GM19372 (cell line): ENCODE measurements around the gene ZMYND11.
"Not testable (repeated sequence)": the region's sequence is repeated elsewhere in the genome, so short reads cannot be mapped to it uniquely, and the experiment has no call there.

Source experiments
- ATAC-seq: cut with Tn5 transposase; IDR thresholded peaks from one replicate; pipeline ENCODE4 v1.9.1; 2021; ENCODE audit warnings: mild to moderate bottlenecking, low read depth, moderate library complexity; ENCODE audit not compliant: unreplicated experiment

Gene ZMYND11

DNA sequence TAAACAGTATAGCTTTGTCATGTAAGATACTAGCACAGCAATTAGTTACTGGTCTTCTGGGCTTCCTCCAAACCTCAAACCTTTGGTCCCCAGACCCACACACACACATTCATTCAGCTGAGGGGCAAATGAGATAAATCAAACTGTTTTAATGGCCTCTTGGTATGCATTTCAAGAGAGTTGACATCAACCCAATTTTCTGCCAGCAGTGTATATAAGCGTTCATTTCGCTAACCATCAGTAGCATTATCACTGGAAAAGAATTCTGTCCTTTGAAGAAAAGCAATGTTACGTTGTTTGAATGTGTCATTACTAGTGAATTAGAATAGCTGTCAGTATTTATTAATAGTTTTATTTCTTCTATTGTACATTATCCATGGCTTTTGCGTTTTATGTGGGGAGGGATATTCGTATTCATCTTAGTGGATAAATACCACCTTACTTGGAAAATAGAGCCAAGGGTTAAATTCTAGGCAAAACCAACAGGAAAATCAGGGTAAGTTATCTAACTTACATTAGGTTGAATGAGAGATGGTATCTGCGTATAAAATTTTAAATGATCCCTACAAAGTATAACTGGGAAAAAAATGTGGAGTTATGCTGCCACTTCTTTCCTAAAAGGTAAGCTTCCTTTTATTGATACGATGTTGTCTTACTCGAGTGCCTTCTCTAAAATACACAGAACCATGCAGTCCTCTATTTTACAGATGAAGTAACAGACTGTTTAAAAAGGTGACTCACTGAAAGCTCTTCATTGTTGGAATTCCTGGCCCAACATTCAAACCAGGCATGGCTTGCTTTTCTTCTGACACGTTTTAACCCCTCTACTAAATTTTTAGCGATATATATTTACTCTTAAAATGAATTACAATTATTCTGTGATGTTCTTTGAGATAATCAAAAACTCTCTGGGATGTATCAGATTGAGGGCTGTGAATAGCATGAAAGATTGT, 2.0 kb upstream of the ZMYND11 start:
- ATAC-seq: no peak

DNA sequence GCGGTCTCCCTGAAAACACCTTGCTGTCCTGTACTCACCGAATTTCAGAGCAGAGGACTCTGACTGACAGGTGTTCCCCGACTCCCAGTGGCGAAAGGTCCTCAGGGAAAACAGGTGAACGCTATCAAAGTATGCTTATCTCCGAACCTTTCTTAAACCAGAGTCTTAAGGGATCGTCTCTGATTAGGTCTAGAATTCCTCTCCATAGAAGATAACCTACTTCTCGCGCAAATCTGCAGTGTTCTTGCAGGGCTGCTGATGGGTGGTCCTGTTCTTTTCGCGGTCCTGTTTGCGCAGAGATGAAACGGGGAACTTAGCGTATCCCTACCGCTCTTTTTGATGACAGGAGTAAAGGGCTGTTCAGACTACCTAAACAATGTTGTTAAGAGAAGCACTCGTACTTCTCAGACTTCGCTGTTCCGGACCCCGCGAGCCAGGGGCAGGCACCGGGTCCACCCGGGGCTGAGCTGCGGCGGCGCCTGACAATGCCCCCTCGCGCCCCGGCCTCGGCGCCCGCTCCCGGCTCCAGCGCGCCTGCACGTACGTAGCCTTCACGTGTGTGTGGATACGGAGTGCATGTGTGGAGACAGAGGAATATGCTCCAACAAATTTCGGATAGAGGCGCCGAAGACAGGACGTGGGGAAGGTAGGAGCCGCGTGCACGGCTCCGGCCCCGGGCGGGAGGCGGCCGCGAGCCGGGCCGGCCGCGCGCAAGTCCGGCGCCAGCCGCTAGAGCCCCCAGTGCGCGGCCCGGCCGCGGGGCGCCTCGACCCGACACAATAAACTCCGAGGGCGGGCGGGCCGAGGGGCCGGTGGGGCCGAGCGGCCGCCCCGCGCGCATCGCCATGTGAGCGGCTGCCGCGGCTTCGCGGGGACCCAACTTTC, 766 bp upstream of the ZMYND11 start:
- peak; percentile 42 for ATAC-seq

DNA sequence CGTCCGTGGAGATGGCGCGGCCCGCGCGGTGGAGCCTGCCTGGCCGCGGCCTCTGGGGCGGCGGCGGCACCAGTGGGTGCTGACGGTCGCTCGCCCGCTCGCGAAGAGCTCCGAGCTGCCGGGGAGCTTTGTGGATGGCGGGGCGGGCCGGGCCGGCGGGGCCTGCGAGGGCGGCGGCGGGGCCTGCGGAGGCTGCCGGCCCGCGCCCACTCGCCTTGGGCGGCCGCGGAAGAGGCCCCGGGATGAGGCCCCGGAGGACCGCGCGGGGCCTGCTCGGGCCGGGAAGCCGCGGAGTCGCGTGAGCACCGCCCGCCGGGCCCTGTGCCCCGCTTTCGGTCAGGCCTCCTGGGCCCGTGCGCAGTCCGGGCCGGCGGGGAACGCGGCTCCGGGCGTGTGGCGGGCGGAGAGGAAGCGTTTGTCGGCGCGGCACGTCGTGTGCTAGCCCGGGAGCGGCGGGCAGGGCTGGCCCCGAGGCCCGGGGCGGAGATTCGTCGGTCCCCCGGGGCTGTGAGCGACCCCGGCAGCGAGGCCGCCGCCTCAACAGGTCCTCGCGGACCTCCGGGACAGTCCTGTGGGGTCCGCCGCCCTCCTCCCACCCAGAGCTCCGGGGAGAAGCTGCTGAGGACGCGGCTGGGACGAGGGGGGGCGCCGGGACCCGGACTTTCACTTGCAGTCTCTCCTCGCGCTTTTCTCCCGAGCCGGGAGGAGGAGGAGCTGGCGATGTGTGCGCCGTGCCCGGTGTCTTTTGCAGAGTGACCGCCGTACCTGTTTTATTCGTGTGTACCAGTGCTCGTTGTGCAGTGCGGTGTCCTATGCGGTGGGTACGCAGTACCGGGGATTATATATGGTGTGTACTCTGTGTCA, 578 bp downstream of the ZMYND11 start:
- ATAC-seq: peak; percentile 29

DNA sequence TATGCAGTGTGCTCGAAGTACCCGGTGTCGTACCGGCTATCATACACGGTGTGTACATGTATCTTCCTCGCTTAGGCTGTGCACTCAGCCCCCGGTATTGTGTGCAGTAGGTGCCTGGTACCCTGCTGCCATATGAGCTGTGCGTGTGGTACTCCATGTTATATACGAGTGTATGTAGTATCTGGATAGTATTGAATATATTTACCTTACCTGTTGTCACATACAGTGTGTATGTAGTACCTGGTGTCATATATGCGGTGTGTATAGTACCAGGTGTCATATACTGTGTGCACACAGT, 1.2 kb downstream of the ZMYND11 start:
- ATAC-seq: no peak

DNA sequence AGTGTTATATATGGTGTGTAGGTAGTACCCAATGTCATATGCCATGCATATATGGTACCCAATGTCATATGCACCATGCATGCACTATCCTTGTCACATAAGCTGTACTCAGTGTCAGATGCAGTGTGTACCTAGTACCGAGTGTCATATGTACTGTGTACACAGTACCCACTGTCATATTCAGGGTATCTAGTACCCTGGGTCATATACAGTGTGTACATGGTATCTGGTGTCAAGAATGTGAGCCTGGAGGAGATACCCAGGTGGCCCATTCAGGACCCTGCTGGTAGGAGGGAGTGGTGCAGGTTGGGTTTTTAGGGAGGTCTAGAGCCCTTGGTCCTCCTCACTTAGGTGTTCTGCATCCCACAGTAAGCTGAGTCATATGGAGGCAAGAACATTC, 1.8 kb downstream of the ZMYND11 start:
- no peak for ATAC-seq

DNA sequence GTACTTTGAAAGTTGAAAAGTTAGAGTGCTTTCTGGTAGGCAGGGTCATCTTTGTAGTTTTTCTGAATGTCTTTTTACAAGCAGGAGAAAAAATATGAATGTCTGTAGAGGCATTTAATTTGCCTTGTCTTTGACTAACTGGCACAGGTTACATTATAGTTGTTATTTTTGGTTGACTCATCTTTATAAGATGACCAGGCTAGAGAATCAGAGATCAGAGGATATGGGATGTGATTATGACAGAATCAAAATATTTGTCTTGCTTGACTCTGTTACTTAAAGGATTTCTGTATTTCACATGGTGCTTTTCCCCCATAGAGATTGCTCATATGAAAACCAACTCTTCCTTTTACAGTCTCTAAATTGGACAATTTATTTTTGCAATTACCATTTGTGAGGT, 2.4 kb downstream of the ZMYND11 start:
- no peak for ATAC-seq

DNA sequence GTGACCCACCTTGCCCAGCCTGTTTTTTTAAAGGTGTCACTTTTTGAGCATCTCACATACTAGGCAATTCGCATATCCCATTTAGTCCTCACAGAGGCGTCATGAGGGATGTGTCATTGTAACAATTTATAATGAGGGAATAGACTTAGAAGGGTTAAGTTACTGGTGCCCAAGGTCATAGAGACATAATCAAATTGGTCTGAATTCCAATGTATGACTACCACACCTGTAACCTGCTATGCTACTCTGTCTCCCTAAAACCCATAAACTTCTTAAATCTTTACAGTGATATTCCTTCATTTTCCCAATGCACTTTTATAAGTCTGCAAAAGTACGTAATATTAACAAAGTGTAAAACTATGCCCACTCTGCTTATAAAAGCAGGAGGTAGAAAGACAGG, 7.1 kb downstream of the ZMYND11 start:
- no peak for ATAC-seq

DNA sequence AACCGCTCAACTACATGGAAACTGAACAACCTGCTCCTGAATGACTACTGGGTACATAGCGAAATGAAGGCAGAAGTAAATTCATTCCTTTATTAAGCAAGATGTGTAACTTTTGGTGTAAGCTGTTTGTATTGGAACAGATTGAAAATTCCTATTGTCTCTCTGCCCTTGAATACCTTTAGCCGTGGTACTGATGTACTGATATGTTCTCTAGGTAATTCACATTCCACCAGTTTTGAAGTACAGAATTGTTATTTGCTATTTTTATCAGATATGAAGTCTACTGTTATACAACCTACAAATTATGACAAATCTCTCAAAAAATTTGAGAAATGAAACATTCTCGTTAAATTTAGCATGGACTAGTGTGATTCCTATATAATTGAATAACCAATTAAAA, 17.7 kb downstream of the ZMYND11 start:
- ATAC-seq: no peak

DNA sequence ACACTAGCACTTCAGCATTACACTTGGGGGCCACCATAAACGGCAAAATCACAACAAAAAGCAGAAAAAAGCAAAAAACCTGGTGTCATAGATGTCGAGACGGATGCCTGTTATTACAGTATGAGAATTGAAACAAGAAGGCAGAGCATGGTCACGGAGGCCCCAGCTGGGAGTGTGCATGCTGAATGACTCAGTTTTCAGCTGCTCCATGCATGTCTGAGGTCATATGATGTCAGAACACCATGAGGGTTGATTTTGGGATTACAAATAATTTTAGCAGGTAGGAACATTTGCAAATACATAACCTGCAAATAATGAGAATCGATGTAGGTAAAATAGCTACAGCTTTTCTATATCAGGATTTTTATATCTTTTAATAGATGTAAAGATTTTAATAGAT, 19.1 kb downstream of the ZMYND11 start:
- no peak for ATAC-seq

DNA sequence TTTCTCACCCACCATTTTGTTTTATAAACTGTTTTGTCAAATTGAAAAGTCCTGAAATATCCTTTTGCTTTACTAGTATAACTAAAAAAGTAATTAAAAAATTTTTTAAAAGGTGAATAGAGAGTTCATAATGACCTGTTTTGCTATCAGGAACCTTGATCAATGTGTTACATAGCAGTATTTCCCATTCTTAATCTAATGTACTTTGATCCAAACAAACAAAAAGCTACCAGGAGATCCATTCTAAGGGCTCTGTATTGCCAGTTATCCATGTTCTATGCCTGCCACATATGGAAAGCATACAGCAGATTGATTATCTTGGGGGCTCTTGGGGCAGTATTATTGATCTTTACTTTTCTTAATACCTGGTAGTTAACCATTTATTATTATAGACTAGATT, 32.1 kb downstream of the ZMYND11 start:
- ATAC-seq: no peak

DNA sequence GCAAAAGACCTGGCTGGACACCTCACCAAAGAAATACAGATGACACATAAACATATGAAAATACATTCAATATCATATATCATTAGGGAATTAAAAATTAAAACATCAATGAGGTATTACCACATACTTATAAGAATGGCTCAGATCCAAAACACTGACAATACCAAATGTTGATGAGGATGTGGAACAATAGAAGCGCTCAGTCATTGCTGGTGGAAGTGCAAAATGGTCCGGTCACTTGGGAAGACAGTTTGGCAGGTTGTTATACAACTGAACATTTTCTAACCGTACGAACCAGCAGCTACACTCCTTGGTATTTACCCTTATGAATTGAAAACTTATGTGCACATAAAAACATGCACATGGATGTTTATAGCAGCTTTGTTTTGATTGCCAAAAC, 38.5 kb downstream of the ZMYND11 start:
- no peak for ATAC-seq

DNA sequence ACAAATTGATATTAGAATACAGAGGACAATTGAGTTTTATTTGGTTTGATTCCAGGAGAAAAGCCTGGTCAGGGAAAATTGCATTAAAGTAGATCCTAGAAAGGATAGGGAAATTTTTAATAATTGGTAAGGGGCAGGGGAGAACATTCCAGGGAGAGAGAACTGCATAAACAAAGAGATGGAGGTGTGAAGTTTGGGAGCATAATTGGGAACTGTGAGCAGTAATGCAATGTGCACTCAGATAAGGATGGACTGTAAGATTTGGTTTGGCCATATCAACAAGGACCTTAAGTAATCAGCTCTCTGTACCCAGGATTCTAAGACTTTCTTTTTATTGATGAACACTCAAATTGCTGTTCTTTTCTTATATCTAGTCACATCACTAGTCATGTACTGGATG, 41.4 kb downstream of the ZMYND11 start:
- no peak for ATAC-seq

DNA sequence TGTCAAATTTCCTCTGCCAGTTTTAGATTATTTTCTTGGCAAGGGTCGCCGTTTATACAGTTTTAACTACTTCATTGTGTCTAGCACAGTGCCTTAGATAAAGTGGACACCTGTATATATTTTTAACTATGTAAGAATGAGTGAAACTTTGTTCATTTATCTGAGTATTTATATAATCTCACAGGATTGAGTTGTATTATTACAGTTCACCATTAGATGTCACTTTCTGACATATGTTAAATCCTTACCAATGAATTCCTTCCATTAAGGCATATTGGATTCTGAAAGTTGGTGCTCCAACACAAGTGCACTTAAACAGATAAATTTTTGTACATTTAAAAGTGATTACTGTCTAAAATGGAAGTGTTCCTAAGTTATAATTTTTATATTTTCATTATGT, 43.0 kb downstream of the ZMYND11 start:
- no peak for ATAC-seq

DNA sequence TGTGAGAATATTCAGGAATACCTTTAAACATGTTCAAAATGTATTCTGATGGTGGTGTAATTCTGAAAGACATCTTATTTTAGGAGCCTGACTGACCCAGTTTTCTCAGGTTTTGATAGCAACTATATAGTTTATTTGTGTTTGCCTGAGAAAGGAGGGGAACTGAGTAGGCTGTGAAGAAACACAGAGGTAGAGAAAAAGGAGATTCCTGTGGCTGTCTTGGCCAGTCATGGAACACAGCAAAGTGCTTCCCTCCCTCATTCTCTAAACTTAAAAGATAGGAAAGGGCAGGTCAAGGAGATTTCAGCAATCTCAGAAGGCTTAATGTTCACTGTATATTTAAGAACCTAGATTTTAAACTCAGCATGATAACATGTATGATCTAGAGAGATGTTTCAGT, 43.5 kb downstream of the ZMYND11 start:
- no peak for ATAC-seq

DNA sequence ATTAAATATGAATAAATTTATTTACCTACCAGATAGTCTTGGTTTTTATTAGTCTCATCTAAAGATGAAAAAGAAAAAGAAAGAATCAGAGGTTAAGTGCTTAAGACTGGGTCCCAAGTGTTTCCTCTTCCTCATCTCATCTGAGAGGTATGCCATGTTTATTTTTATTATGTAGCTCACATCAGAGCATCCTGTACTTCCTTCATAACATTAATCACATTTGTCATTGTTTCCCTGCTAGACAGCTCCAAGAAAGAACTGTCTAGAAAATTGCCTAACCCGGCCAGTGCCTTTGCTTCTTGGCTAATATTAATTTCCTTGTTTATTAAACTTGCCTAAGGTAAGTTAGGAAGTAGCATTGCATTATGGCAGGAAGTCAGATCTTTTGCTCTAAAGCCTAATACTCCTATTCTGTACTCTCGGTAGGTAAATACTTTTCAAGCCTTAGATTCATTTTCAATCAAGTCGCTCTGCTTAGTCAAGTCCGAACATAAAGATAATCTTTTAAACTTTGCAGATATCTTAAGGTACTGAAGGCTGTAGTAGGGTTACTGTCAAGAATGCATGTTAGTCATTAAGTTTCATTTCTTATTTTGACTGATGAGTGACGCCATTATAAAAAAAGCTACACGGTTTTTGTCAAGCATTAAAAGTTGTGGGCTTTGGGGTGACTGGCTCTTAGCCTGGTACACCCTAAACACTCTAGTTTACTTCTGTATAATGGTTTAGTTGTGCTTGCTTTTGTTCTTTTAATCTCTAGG, 47.4 kb downstream of the ZMYND11 start:
- ATAC-seq: no peak

DNA sequence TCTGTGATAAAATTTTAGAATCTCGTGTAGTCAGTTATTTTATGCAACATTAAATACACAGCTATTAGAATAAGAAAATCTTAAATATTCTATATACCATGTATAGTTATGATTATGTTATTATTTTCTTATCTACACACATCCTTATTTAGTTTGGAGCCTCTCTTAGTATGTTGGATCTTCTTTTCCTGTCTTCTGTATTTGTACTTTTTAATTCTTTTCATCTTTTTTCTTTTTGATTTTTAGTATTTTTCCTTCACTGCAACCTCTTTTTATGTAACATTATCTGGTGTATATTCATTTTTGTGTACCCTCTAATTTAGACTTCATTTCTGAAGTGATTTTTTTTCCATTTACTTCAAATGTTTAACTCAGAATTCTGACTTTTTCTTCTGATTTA, 48.9 kb downstream of the ZMYND11 start:
- ATAC-seq: no peak

DNA sequence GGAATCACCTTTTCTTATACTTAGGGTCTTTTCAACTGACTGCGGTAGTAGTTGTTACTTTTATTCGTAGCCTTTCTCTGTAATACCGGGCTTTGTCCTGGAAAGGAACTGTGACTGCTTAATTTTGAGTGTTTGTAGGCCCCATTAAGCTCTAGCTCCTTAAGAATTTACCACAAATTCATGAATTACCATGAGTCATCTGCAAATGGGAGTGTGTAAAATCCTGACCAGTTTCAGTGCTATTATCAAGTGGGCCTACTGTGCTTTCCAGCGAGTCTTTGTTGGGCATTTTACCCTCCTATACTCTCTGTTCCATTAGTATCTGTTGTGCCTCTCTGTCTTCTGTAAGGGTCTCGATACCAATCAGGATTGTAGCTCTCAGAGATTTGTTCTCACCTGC, 49.7 kb downstream of the ZMYND11 start:
- no peak for ATAC-seq

DNA sequence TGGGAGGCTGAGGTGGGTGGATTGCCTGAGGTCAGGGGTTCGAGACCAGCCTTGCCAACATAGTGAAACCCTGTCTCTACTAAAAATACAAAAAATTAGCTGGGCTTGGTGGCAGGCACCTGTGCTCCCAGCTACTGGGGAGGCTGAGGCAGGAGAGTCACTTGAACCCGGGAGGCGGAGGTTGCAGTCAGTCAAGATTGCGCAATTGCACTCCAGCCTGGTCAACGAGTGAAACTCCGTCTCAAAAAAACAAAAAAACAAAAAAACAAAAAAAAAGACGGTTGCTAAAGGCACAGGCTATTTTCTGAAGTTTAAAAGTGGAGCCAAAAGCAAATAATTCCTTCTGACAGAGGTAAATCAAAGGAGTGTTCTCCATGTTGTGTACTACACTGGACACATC, 50.3 kb downstream of the ZMYND11 start:
- ATAC-seq: not testable (repeated sequence)

DNA sequence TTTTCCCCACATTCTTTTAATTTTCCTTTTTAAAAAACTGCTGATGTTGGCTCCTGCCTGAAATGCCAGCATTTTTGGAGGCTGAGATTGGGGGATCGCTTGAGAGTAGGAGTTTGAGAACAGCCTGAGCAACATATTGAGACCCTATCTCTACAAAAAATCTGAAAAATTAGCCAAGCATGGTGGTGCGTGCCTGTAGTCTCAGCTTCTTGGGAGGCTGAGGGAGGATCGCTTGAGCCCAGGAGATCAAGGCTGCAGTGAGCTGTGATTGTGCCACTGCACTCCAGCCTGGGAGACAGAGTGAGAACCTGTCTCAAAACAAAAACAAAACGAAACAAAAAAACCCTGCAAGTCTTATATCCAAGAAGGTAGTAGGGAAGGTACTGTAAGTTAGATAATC, 51.7 kb downstream of the ZMYND11 start:
- ATAC-seq: no peak

DNA sequence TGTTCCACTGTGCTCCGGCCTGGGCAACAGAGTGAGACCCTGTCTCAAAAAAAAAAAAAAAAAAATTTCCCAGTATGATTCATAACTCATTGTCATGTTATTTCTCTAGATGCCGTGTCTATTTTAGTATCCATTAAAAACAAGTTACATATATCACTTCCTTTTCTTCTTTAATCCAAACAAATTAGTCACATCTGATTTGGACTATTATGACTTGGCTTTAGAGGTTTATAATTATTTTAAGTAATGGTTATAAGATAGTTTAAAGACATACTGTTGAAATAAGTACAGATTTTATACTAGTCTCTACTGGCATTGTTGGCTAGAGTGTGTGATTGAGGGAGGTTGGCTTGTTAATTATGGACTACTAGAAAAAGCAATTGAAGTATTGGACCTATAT, 53.3 kb downstream of the ZMYND11 start:
- no peak for ATAC-seq
